ENCODE data around the gene SNED1.

SNED1 gene

DNA sequence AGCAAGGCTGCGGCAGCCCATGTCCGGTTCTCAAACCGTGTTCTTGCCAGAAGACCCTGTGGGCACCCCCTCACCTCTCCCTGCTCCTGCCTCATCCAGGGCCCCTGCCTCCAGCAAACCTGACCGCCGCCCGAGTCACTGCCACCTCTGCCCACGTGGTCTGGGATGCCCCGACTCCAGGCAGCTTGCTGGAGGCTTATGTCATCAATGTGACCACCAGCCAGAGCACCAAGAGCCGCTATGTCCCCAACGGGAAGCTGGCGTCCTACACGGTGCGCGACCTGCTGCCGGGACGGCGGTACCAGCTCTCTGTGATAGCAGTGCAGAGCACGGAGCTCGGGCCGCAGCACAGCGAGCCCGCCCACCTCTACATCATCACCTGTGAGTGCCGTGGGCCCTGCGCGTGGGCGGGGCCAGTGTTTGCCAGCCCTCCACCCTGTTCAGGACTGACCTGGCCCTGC is 71.4 kb downstream of the SNED1 start:
- Histone ChIP-seq H3K27ac (no peak overlapping the region), H3K9ac (ENCODE audit: insufficient read length) (no peak overlapping the region), H3K36me3 (ENCODE audit: insufficient read depth, low read length) (no peaks in the 10 kb centered on the region), H3K4me3 (no peak overlapping the region), H3K9me3 (ENCODE audit: low read depth, low read length) (no peaks in the 10 kb centered on the region)
- TF ChIP-seq POLR2AphosphoS5 (IDR thresholded peaks at IDR 0.05; ENCODE audit: borderline replicate concordance, low read depth, low read length) (no peak), FOXP2 (optimal IDR thresholded peaks at IDR 0.05; ENCODE audit: control extremely low read depth, extremely low read length, insufficient read depth) (no peak), EZH2 (IDR thresholded peaks at IDR 0.05) (no peak)
- DNase-seq (ENCODE audit: low read depth, low spot score): no peak

DNA sequence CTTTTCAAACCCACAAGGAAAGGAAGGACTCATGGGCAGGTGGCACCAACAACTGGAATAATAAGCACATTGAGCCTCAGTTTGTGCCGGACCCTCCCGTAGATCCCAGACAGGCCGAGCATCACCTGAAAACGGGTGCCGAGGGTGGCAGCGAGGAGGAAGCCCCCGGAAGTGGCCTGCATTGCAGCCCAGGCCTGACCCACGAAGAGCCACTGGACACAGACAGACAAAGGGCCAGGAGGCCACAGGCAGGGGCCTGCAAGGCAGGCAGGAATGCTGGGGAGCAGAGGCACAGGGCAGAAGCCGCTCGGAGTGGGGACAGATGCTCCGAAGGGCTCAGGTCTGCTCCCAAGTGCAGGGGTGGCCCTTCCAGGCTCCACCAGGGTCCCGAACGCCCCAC is 71.9 kb downstream of the SNED1 start:
- TF ChIP-seq FOXP2 (optimal IDR thresholded peaks at IDR 0.05; ENCODE audit: control extremely low read depth, extremely low read length, insufficient read depth): no peak
- TF ChIP-seq EZH2 (IDR thresholded peaks at IDR 0.05): no peak
- no peak for TF ChIP-seq POLR2AphosphoS5 (IDR thresholded peaks at IDR 0.05; ENCODE audit: borderline replicate concordance, low read depth, low read length)
- Histone ChIP-seq H3K4me3 (no peak overlapping the region), H3K36me3 (ENCODE audit: insufficient read depth, low read length) (no peaks in the 10 kb centered on the region), H3K9me3 (ENCODE audit: low read depth, low read length) (no peaks in the 10 kb centered on the region), H3K27ac (no peak overlapping the region), H3K9ac (ENCODE audit: insufficient read length) (no peak overlapping the region)
- no peak for DNase-seq (ENCODE audit: low read depth, low spot score)

DNA sequence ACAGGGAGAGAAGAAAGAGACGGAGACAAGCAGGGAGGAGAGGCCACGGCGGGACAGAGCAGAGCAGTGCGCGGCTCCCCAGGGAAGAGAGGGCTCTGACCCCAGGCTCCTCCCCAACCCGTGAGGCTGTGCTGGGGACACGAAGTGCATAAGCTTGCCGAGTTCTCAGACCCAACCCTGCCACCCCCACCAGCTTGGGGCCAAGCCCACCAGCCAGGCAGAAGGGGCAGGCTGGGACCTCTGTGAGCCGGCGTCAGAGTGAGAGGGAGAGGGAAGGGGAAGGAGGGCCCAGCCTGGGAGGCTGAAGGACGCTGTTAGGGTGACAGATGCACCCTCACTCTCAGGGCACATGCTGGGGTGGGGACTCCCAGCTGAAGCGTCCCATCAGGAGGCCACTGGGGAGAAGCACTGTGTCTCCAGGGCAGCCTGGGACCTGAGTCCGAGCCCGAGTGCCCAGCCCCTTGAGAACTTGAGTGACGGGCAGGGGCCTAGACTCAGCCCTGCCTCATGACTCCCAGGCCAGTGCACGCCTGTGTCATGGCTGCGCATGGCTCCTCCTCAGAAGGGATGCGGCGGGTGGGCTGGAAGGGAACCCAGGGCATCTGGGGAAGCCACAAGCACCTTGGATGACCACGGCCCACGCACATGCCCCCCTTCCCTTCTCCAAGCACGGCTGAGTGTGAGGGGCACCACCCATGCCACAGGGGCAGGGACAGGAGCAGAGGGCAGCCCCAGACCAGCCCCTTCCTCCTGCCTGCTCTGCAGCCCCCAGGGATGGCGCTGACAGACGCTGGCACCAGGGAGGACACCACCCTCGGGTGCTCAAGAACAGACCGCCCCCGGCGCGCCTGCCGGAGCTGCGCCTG is 72.6 kb downstream of the SNED1 start:
- TF ChIP-seq EZH2 (IDR thresholded peaks at IDR 0.05): no peak
- TF ChIP-seq POLR2AphosphoS5 (IDR thresholded peaks at IDR 0.05; ENCODE audit: borderline replicate concordance, low read depth, low read length): no peak
- no peak for TF ChIP-seq FOXP2 (optimal IDR thresholded peaks at IDR 0.05; ENCODE audit: control extremely low read depth, extremely low read length, insufficient read depth)
- Histone ChIP-seq H3K27ac (no peak overlapping the region), H3K9me3 (ENCODE audit: low read depth, low read length) (no peaks in the 10 kb centered on the region), H3K9ac (ENCODE audit: insufficient read length) (no peak overlapping the region), H3K4me3 (no peak overlapping the region), H3K36me3 (ENCODE audit: insufficient read depth, low read length) (no peaks in the 10 kb centered on the region)
- DNase-seq (ENCODE audit: low read depth, low spot score): no peak

DNA sequence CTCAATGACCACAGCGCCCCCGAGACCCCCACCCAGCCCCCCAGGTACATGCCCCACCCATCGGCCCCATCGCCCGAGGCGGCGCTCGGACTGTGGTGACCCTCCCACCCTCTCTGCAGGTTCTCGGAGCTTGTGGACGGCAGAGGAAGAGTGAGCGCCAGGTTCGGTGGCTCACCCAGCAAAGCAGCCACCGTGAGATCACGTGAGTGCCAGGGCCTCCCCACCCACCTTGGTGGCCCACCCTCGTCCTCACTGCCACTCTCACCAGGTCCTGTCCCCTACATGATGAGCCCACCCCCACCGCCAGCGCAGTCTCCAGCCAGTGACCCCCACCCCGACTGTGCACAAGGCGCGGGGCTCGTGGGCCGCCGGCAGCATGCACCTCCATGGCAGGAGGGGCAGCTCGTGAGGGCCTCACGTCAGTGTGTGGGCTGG is 73.3 kb downstream of the SNED1 start:
- Histone ChIP-seq H3K36me3 (ENCODE audit: insufficient read depth, low read length) (no peaks in the 10 kb centered on the region), H3K9me3 (ENCODE audit: low read depth, low read length) (no peaks in the 10 kb centered on the region)

DNA sequence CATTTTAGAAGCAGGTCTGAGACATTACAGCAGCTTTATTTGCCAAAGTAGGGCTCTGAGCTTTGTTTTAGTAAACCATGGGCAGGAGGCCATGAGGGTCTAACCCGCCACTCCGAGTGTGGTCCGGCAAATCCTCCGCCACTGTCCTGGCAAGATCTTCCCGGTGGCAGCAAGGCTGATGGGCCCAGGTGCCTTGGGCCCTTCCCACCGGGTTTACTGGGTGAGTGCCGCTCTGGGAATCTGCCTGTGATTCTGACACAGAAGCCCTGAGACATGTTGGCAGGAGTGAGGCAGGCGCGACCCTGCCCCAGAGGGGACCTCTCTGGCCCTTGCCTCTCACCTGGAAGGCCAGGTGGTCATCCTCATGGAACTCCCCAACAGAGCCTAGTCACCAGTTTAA is 73.7 kb downstream of the SNED1 start:
- no peaks in the 10 kb centered on the region for H3K36me3 ChIP-seq (ENCODE audit: insufficient read depth, low read length)
- no peaks in the 10 kb centered on the region for H3K9me3 ChIP-seq (ENCODE audit: low read depth, low read length)
- H3K4me3 ChIP-seq: no peak overlapping the region
- DNase-seq (ENCODE audit: low read depth, low spot score): no peak
- no peak overlapping the region for H3K27ac ChIP-seq
- TF ChIP-seq EZH2 (IDR thresholded peaks at IDR 0.05) (no peak), FOXP2 (optimal IDR thresholded peaks at IDR 0.05; ENCODE audit: control extremely low read depth, extremely low read length, insufficient read depth) (no peak), POLR2AphosphoS5 (IDR thresholded peaks at IDR 0.05; ENCODE audit: borderline replicate concordance, low read depth, low read length) (no peak)
- no peak overlapping the region for H3K9ac ChIP-seq (ENCODE audit: insufficient read length)

More for the DNA sequence above, 73.3 kb downstream of the SNED1 start:
- TF ChIP-seq EZH2 (IDR thresholded peaks at IDR 0.05) (no peak), FOXP2 (optimal IDR thresholded peaks at IDR 0.05; ENCODE audit: control extremely low read depth, extremely low read length, insufficient read depth) (no peak), POLR2AphosphoS5 (IDR thresholded peaks at IDR 0.05; ENCODE audit: borderline replicate concordance, low read depth, low read length) (no peak)
- Histone ChIP-seq H3K27ac (no peak overlapping the region), H3K4me3 (no peak overlapping the region), H3K9ac (ENCODE audit: insufficient read length) (no peak overlapping the region)
- no peak for DNase-seq (ENCODE audit: low read depth, low spot score)

DNA sequence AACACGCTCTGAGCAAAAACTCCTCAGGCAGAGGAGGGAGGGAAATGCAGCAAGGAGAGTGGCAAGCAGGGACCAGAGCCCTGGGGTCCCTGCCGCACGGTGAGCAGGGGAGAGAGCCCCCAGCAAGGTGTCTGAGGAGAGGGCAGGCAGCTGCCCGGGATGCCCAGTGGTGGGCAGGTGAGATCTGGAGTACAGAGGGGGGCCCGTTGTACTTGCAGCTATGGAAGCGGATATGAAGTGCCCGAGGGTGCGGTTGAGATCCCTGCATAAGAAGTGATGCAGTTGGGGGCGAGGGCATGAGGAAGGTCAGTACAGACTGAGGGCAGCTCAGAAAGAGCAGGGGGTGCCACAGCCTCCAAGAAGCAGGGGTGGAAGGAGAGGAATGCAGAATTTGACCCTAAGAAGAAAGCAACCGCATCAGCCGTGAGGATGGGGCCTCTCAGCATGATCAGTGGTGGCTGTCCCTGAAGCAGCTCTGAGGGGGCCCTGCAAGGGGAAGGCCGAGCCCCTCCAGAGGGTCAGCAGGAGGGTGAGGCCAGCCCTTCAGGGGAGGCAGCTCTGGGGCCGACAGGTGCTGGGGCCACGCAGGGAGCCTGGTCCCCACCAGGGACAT is 74.2 kb downstream of the SNED1 start:
- DNase-seq (ENCODE audit: low read depth, low spot score): no peak
- H3K9ac ChIP-seq (ENCODE audit: insufficient read length): no peak overlapping the region
- H3K36me3 ChIP-seq (ENCODE audit: insufficient read depth, low read length): no peaks in the 10 kb centered on the region
- H3K9me3 ChIP-seq (ENCODE audit: low read depth, low read length): no peaks in the 10 kb centered on the region
- H3K27ac ChIP-seq: no peak overlapping the region
- H3K4me3 ChIP-seq: no peak overlapping the region
- no peak for TF ChIP-seq FOXP2 (optimal IDR thresholded peaks at IDR 0.05; ENCODE audit: control extremely low read depth, extremely low read length, insufficient read depth)
- no peak for TF ChIP-seq EZH2 (IDR thresholded peaks at IDR 0.05)

DNA sequence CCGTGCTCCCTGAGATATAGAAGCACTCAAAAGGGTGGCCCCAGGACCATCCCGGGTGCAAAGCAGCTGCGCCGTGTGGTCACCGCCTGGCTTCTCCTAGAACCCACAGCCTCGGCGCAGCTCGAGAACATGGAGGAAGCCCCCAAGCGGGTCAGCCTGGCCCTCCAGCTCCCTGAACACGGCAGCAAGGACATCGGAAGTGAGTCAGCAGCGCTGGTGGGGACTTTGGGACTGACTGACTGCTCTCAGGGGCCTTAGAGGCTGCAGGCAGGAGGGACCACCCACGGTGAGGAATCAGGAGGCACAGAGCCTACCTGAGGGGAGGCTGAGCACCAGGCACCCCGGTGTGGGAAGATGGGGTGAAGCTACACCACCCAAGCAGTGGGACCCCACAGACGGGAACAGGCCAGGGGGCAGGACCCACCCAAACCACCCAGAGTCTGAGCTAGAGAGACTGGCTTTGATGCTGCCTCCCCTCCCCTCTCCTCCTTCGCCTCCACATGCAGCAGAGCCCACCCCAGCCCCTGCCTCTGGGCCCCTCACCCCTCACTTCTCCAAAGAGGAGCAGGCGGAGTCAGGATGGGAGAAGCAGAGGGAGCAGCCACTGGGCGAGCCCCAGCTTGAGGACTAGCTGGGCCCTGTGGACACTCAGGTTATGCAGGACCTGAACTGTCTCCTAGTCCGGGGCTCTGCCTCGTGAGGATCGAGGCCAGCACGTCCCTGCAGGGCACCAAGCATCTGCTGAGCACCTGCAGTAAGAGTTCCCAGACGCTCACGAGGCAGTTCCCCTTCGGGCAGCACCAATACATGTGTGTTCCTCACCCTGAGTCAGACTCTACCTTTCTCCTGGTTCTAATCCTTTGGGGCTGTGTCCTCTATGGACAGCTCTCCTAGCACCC is 75.0 kb downstream of the SNED1 start:
- H3K9me3 ChIP-seq (ENCODE audit: low read depth, low read length): no peaks in the 10 kb centered on the region
- H3K9ac ChIP-seq (ENCODE audit: insufficient read length): no peak overlapping the region
- no peaks in the 10 kb centered on the region for H3K36me3 ChIP-seq (ENCODE audit: insufficient read depth, low read length)
- no peak overlapping the region for H3K4me3 ChIP-seq
- DNase-seq (ENCODE audit: low read depth, low spot score): no peak
- TF ChIP-seq EZH2 (IDR thresholded peaks at IDR 0.05): no peak
- no peak for TF ChIP-seq POLR2AphosphoS5 (IDR thresholded peaks at IDR 0.05; ENCODE audit: borderline replicate concordance, low read depth, low read length)
- no peak for TF ChIP-seq FOXP2 (optimal IDR thresholded peaks at IDR 0.05; ENCODE audit: control extremely low read depth, extremely low read length, insufficient read depth)
- H3K27ac ChIP-seq: no peak overlapping the region
